ENCODE data around the gene WDR1.

WDR1 gene

DNA sequence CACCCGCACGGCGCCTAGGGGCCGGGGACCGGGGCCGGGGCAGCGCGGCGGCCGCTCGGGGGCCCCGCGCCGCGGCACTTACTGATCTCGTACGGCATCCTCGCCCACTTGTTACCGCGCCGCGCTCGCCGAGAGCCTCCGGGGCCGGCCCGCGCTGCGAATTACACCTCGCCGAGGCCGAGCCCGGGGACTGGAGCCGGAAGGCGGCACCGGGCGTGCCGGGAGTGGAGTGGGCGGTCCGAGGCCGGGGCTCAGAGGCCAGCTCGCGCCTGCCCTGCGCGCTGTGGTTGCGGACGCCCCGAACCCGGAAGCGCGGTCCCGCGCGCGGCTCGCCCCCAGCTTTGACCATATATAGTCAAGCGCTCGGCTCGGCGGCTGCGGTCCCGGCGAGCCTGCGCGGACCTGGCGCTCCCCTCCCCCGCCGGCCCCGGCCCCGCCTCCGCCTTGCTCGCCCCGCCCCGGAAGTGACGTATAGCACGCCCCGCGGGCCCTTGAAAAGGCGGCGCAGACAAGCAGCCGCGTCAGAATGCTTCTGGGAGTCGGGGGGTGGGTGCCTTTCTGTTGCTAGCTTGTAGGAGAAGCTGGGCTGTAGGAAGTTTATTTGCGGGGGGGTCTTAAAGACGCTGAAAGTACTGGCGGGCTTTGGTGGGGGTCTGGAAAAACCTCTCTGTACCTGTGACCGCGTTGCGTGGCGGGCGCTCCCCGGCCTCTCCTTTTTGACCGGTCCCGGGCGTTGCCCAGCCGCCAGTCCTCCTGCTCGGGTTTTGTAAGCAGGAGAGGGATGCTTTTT, at the start of gene WDR1:
Gene WDR1, minus strand, starts transcription at position 231 of the 790 bp plus-strand sequence. Its CDS starts 133 bp downstream, at position 98.
- peak; percentile 45 to 65 for DNase-seq

DNA sequence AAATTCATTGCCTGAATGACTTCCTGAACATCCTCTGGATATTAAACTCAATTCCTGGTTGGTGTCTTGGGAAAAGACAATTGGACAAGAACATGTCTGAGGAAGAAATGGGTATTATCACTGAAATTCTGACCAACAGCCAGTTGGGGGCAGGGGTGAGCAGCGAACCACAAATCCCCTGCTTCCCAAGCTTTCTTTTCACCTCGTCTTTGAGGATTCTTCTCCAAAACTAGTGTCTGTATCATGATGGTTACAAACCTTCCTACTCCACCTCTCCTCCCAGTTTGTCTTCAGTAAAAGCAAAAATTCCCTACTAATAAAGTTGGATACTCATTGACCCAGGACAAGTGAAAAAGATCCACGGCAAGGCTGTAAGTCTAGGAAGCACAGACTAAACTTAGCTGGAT, 48.3 kb upstream of the WDR1 start:
- DNase-seq: no peak

GRCh38 chr4:10163296-10163695, 46.7 kb upstream of the WDR1 start:
- no peak for DNase-seq

- no peak for DNase-seq
Measured at GRCh38 chr4:10162341-10163000, 45.9 kb upstream of the WDR1 start.

- no peak for DNase-seq
Measured at GRCh38 chr4:10161840-10162239, 45.2 kb upstream of the WDR1 start.

DNA sequence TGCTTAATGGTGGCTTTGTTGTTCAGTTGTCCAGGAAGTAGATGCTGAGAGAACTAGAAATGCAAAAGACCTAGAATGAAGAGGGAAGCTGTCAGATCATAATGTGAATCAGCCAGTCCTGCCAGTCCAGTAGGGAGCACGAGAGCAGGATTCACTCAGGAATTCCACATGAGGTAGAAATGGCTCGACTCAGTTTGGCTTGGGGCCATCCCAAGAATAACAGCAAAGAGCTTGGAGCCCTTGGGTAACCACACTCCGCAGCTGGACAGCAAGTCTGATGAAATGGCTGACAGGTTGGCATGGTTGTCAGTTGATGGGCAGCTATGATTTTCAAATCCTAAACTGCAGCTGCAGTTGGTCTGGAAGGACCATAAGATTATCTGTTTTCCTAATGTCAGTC, 44.5 kb upstream of the WDR1 start:
- DNase-seq: no peak

GRCh38 chr4:10160281-10160856, 43.8 kb upstream of the WDR1 start:
- no peak for DNase-seq

GRCh38 chr4:10159671-10160070, 43.1 kb upstream of the WDR1 start:
- DNase-seq: no peak

- no peak for DNase-seq
Measured at GRCh38 chr4:10158333-10158942, 41.8 kb upstream of the WDR1 start.

DNA sequence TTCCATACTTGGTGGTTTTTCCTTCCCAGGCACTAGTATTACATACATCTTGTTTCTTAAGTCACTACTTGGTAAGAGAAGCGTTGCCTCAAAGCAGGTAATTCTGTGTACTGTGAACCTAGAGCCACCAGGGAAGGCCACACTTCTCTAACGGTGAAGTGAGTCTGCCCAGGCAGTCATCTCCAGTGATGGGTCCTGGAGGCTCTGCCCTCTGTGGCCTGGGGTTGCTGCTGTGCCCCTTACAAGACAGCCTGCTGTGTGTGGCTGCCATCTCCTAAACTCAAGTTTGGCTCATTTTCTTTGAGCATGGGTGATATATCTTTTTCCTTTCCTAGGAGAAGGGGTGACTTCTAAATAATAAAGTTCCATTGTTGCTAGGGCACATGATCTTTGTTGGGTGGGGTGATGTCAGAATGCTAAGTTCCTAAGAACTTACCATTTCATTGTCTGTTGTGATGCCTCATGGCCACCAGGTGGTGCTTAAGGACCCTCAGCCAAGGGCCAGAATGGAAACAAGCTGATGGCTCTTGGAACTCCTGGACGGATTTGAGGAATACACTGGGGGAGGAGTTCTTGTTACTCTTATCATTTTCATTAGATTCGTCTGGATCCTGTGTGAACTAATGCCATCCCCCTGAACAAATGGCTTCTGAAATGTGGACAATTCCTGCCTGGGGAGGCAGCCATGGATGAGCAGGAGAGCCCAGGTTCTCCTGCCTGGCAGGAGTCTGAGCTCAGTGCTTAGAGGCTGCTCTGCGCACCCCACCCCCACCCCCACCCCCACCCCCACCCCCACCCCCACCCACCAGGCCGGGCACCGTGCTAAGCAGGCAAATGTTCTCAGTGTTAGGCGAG, 41.1 kb upstream of the WDR1 start:
- peak; percentile 11 to 28 for DNase-seq

DNA sequence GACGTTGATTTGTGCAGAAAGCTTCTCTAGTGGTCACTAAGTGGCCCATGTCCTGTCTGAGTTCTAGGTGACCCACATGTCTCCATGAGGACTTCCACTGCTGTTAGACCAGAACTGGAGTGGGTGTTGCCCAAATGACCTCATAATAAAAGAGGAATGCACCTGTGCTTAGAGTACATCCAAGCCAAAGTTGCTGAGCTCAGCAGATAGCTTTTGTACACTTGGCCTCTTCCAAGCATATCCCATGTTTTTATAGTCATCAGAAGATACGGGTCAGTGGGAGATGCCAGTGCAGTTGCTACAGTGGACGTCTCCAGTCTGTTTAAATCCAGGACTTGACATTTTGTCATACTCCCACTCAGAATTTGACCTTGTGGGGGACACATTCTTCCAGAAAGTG, 37.6 kb upstream of the WDR1 start:
- DNase-seq: no peak

DNA sequence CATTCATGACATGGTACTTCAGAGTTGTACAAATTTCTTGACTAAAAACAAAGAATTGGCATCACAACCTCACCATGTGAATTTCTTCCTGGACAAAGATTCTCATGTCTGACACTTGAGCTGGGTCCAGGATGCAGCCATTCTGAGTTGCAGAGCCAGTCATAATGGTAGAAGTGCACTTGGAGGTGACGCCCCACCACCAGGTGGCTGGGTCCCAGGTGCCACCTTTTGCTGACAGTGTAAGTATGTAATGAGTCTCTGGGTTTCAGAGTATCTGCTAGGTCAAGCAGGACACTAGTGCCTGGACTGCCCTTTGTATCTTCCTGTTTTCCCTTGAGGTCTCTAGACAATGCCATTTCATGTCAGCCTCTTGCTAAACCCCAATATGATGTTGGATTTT, 36.6 kb upstream of the WDR1 start:
- DNase-seq: no peak

- no peak for DNase-seq
Measured at GRCh38 chr4:10151182-10151581, 34.6 kb upstream of the WDR1 start.

- no peak for DNase-seq
Measured at GRCh38 chr4:10144966-10145365, 28.4 kb upstream of the WDR1 start.

GRCh38 chr4:10144479-10144878, 27.9 kb upstream of the WDR1 start:
- DNase-seq: no peak

DNA sequence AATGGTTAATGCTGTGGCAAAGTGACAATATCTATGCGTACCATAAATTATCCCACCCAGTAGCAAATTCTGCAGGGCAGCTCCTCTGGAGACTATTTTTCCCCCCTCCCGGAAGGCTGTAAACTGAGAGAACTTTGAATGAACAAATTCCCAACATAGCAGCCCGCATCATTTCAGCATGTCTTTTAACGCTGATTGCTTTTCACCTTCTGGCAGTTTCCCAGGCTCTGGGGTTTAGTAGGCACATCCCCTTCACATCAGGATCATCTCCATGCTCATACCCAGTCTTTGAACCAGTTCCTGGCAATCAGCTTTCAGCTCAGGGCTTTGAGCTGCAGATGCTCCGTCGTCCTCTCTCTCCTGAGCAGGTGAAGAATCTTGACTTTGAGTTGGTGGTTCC, 26.6 kb upstream of the WDR1 start:
- DNase-seq: no peak

DNA sequence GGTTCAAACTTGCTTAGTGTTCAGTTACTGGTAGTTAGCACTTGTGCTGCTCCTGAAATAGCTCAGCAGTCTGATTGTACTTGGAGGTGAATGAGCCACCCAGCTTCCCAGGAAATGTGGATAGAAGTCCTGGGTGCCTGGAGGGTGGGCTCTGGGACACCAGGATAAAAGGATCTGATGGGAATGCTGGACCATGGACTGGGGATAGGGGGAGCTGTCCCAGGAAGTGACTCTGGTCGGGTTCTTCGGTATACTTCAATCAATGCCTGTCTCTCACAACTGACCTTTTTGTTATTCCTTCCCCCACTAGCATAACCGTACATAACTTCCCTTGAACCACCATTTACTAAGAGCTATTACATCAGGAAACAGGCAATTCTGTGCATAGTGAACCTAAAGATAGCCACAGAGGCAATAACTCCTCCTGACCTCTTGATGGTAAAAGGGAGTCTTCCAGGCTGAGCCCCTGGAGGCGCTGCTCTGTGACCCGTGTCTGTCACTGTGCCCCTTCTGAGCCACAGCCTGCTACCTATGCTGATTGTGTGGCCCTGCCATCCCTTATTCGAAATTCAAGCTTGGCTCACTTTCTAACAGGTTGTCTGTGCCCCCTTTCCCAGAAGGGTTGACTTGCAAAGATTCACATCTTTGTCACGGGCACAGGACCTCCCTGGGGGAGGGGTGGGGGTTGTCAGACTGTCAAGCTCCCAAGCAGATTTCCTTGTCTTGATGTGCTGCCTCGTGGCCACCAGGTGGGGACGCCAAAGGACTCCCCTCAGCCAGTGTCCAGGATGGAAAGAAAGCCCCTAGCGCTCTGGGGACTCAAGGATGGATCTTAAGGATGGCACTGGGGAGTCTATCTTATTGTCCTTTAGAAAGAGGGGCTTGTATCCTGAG, 24.5 kb upstream of the WDR1 start:
- no peak for DNase-seq

- DNase-seq: no peak
Measured at GRCh38 chr4:10139518-10139917, 22.9 kb upstream of the WDR1 start.

- no peak for DNase-seq
Measured at GRCh38 chr4:10135260-10135659, 18.7 kb upstream of the WDR1 start.

DNA sequence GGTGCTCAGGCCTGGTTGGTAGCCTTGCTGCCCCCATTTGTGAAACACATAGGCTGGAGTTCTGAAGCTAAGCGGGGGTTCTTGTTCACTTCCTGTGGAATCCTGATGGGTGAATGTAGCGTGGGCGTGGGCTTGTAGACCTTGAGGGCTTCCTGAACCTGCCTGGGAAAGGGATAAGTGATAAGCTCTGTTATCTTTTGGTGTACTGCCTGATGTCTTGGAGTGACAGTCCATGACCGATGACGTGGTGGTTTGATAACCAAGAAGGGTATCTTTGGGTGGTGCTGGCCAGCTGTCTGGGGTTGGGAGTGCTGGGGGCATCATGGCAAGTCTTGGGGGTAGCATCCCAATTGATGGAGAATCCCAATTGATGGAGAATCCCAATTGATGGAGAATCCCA, 17.5 kb upstream of the WDR1 start:
- DNase-seq: no peak

DNA sequence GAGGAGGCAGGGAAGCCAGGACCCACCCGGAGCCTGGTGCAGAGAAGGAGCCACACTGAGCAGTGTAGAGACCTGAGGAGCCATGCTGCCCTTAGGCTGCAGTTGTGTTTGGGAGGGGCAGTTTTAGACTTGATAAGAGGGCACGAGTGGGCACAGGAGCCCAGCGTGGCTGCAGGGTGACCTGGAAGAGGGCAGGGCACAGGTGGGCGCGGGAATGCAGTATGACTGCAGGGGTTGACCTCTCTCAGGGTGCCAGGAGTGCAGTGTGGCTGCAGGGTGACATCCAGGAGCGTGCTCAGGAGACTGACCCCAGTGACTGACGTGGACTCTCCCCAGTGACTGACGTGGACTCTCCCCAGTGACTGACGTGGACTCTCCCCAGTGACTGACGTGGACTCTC, 14.6 kb upstream of the WDR1 start:
- no peak for DNase-seq
